ENCODE measurements around the gene TSPAN9.

The TSPAN9 gene

GRCh38 chr12:3114671-3115070 lies 37.5 kb downstream of the TSPAN9 start:
- no peak for DNase-seq
- in situ Hi-C loops (cut with HindIII; ENCODE audit: low pct_ligation_motif_present, low pct_unique_long_range_greater_than_20kb, low sequenced_read_pairs) = no loop called here

GRCh38 chr12:3115078-3115477 lies 37.9 kb downstream of the TSPAN9 start:
- no peak for DNase-seq
- in situ Hi-C loops (cut with HindIII; ENCODE audit: low pct_ligation_motif_present, low pct_unique_long_range_greater_than_20kb, low sequenced_read_pairs) = no loop called here

- in situ Hi-C loops (cut with HindIII; ENCODE audit: low pct_ligation_motif_present, low pct_unique_long_range_greater_than_20kb, low sequenced_read_pairs) = no loop called here
- no peak for DNase-seq
These were observed 39.1 kb downstream of the TSPAN9 start for GRCh38 chr12:3116106-3116844.

- no peak for DNase-seq
- in situ Hi-C loops (cut with HindIII; ENCODE audit: low pct_ligation_motif_present, low pct_unique_long_range_greater_than_20kb, low sequenced_read_pairs) = no loop called here
These were observed 40.0 kb downstream of the TSPAN9 start for GRCh38 chr12:3117144-3117581.

GRCh38 chr12:3117591-3118015 lies 40.4 kb downstream of the TSPAN9 start:
- in situ Hi-C loops (cut with HindIII; ENCODE audit: low pct_ligation_motif_present, low pct_unique_long_range_greater_than_20kb, low sequenced_read_pairs) = no loop called here
- DNase-seq = no peak

- DNase-seq = no peak
- in situ Hi-C loops (cut with HindIII; ENCODE audit: low pct_ligation_motif_present, low pct_unique_long_range_greater_than_20kb, low sequenced_read_pairs) = no loop called here
These were observed 42.1 kb downstream of the TSPAN9 start for GRCh38 chr12:3119192-3119755.

GRCh38 chr12:3119756-3120601 lies 42.8 kb downstream of the TSPAN9 start:
- DNase-seq = no peak
- in situ Hi-C loops (cut with HindIII; ENCODE audit: low pct_ligation_motif_present, low pct_unique_long_range_greater_than_20kb, low sequenced_read_pairs) = no loop called here

GRCh38 chr12:3120701-3121100 lies 43.5 kb downstream of the TSPAN9 start:
- in situ Hi-C loops (cut with HindIII; ENCODE audit: low pct_ligation_motif_present, low pct_unique_long_range_greater_than_20kb, low sequenced_read_pairs) = no loop called here
- DNase-seq = no peak

- DNase-seq = peak; percentile 28
- in situ Hi-C loops (cut with HindIII; ENCODE audit: low pct_ligation_motif_present, low pct_unique_long_range_greater_than_20kb, low sequenced_read_pairs) = no loop called here
These were observed 45.9 kb downstream of the TSPAN9 start for GRCh38 chr12:3122841-3123678.

GRCh38 chr12:3123729-3124128 lies 46.5 kb downstream of the TSPAN9 start:
- DNase-seq = no peak
- in situ Hi-C loops (cut with HindIII; ENCODE audit: low pct_ligation_motif_present, low pct_unique_long_range_greater_than_20kb, low sequenced_read_pairs) = no loop called here

- DNase-seq = no peak
- in situ Hi-C loops (cut with HindIII; ENCODE audit: low pct_ligation_motif_present, low pct_unique_long_range_greater_than_20kb, low sequenced_read_pairs) = loop anchor here (25.0 kb wide), 2 partner anchors 162 to 687 kb away; no protein-coding TSS in a partner anchor
These were observed 47.7 kb downstream of the TSPAN9 start for GRCh38 chr12:3124917-3125316.

GRCh38 chr12:3125674-3126073 lies 48.5 kb downstream of the TSPAN9 start:
- no peak for DNase-seq
- in situ Hi-C loops (cut with HindIII; ENCODE audit: low pct_ligation_motif_present, low pct_unique_long_range_greater_than_20kb, low sequenced_read_pairs) = loop anchor here (25.0 kb wide), 2 partner anchors 162 to 687 kb away; no protein-coding TSS in a partner anchor

- no peak for DNase-seq
- in situ Hi-C loops (cut with HindIII; ENCODE audit: low pct_ligation_motif_present, low pct_unique_long_range_greater_than_20kb, low sequenced_read_pairs) = loop anchor here (25.0 kb wide), 2 partner anchors 159 to 684 kb away; no protein-coding TSS in a partner anchor
These were observed 50.7 kb downstream of the TSPAN9 start for GRCh38 chr12:3127832-3128231.

- DNase-seq = no peak
- in situ Hi-C loops (cut with HindIII; ENCODE audit: low pct_ligation_motif_present, low pct_unique_long_range_greater_than_20kb, low sequenced_read_pairs) = loop anchor here (25.0 kb wide), 2 partner anchors 159 to 684 kb away; no protein-coding TSS in a partner anchor
These were observed 51.5 kb downstream of the TSPAN9 start for GRCh38 chr12:3128498-3129293.

- in situ Hi-C loops (cut with HindIII; ENCODE audit: low pct_ligation_motif_present, low pct_unique_long_range_greater_than_20kb, low sequenced_read_pairs) = loop anchor here (25.0 kb wide), 2 partner anchors 158 to 683 kb away; no protein-coding TSS in a partner anchor
- DNase-seq = no peak
These were observed 52.3 kb downstream of the TSPAN9 start for GRCh38 chr12:3129301-3130056.

GRCh38 chr12:3130057-3130830 lies 53.1 kb downstream of the TSPAN9 start:
- no peak for DNase-seq
- in situ Hi-C loops (cut with HindIII; ENCODE audit: low pct_ligation_motif_present, low pct_unique_long_range_greater_than_20kb, low sequenced_read_pairs) = loop anchor here (25.0 kb wide), 2 partner anchors 157 to 682 kb away; no protein-coding TSS in a partner anchor

Data from ACHN (cell line).